Right ventricle myocardium inferior (tissue), 1 donor: ENCODE results near the gene CFD. TPM values are rescaled to one million over a fixed set of nuclear protein-coding genes. Genes with fewer than 3 reads are reported as not detected.
"Not testable (repeated sequence)": the region's sequence is repeated elsewhere in the genome, so short reads cannot be mapped to it uniquely, and the experiment has no call there.

ENCODE experiments used
- ATAC-seq: fragments of 200-7000 bp; cut with Tn5 transposase; one replicate; pipeline ENCODE4 v1.9.1; 2020; ENCODE audit warnings: mild to moderate bottlenecking, moderate library complexity
- DNase-seq: peaks from one replicate; pipeline ENCODE4 v3.0.0; 2021; ENCODE audit errors: missing footprints
- intact Hi-C: fragments of 100-400 bp; cut with DNase I; formaldehyde crosslinking; loops from one replicate; pipeline ENCODE4 v1.11.0; 2022
- long read RNA-seq: library from polyadenylated mRNA; unstranded; transcript quantifications from one replicate; pipeline ENCODE4 v2.0.0, GENCODE V29; 2021
- total RNA-seq: library from RNA; stranded (reverse); fragmentation: NEBNext Ultra II Directional; extraction: Animal tissue kit (Norgen Biotek cat#: 25700); gene quantifications from one replicate; pipeline ENCODE4 v1.2.1, GENCODE V29; 2021
- donor health status: DM: no; HTN: yes; CAD: no; lungs with severe emphysema.

Gene CFD
- 655 TPM for total RNA-seq
- long read RNA-seq, transcript CFD-202 (5 exons, 809 nt) = minor isoform, 8 of 715 reads
- long read RNA-seq, transcript CFD-201 (5 exons, 1,201 nt) = major isoform, 619 of 715 reads
- long read RNA-seq, partial matches to known transcripts = 44 of 715 reads
- long read RNA-seq, other reads (novel, unspliced or antisense) = 44 of 715 reads

- ATAC-seq (peak; percentile 77), DNase-seq (peak; percentile 90)
- intact Hi-C loops = no loop called here
Observed at GRCh38 chr19:858868-859843, at the start of gene CFD. Gene CFD (plus strand): TSS chr19:859664. CDS start chr19:859690, 26 bp downstream.

- intact Hi-C loops = no loop called here
- no peak for ATAC-seq
- DNase-seq = peak; percentile 60
Observed at GRCh38 chr19:810077-810855, 49.2 kb upstream of the CFD start.

GRCh38 chr19:810883-811489 is 48.5 kb upstream of the CFD start:
- DNase-seq (no peak), ATAC-seq (no peak)

GRCh38 chr19:811506-812048 is 47.9 kb upstream of the CFD start:
- intact Hi-C loops = no loop called here
- DNase-seq (no peak), ATAC-seq (no peak)

More at GRCh38 chr19:810883-811489, 48.5 kb upstream of the CFD start:
- intact Hi-C loops = no loop called here

GRCh38 chr19:812049-812746 is 47.3 kb upstream of the CFD start:
- DNase-seq (no peak), ATAC-seq (no peak)
- intact Hi-C loops = no loop called here

- no peak for DNase-seq
- ATAC-seq = no peak
Observed at GRCh38 chr19:812747-813218, 46.7 kb upstream of the CFD start.

GRCh38 chr19:813219-814151 is 46.0 kb upstream of the CFD start:
- ATAC-seq = peak; percentile 16
- intact Hi-C loops = no loop called here
- no peak for DNase-seq

More at GRCh38 chr19:812747-813218, 46.7 kb upstream of the CFD start:
- intact Hi-C loops = no loop called here

GRCh38 chr19:814152-815078 is 45.0 kb upstream of the CFD start:
- DNase-seq (no peak), ATAC-seq (peak; percentile 12)
- intact Hi-C loops = no loop called here

GRCh38 chr19:815079-815774 is 44.2 kb upstream of the CFD start:
- ATAC-seq = no peak
- intact Hi-C loops = no loop called here
- no peak for DNase-seq

GRCh38 chr19:815775-816499 is 43.5 kb upstream of the CFD start:
- ATAC-seq (no peak), DNase-seq (no peak)
- intact Hi-C loops = no loop called here

GRCh38 chr19:816500-816857 is 43.0 kb upstream of the CFD start:
- ATAC-seq (no peak), DNase-seq (no peak)
- intact Hi-C loops = no loop called here

GRCh38 chr19:820212-820611 is 39.3 kb upstream of the CFD start:
- ATAC-seq, intact Hi-C loops, DNase-seq: not testable (repeated sequence)

GRCh38 chr19:821231-821824 is 38.1 kb upstream of the CFD start:
- no peak for ATAC-seq
- DNase-seq = no peak
- intact Hi-C loops = no loop called here

- DNase-seq (no peak), ATAC-seq (no peak)
- intact Hi-C loops = no loop called here
Observed at GRCh38 chr19:821825-822503, 37.5 kb upstream of the CFD start, which contains the start of gene PLPPR3. Gene PLPPR3 (minus strand): TSS chr19:821955. CDS start chr19:821559, 396 bp downstream.
